Suprapubic skin (tissue), 4 donors: Measurements from ENCODE around the gene HOXC10. TPM values are rescaled to one million over a fixed set of nuclear protein-coding genes. Genes with fewer than 3 reads are reported as not detected.

Experiments used
- DNase-seq, 2 donors: peaks; one replicate each; pipeline ENCODE4 v3.0.0-alpha.2; 2019; ENCODE audit warnings: low spot score in 2 of 2
- H3K27ac ChIP-seq: fragments of 200-600 bp; sonication (generic); one replicate; pipeline ENCODE4 v1.5.1; 2019
- H3K27me3 ChIP-seq: fragments of 200-600 bp; sonication (generic); one replicate; pipeline ENCODE4 v1.5.1; 2019
- H3K36me3 ChIP-seq: fragments of 200-600 bp; sonication (generic); one replicate; pipeline ENCODE4 v1.5.1; 2019
- H3K4me1 ChIP-seq: fragments of 200-600 bp; sonication (generic); one replicate; pipeline ENCODE4 v1.5.1; 2019
- H3K4me3 ChIP-seq: fragments of 200-600 bp; sonication (generic); one replicate; pipeline ENCODE4 v1.5.1; 2019; ENCODE audit warnings: mild to moderate bottlenecking
- H3K9me3 ChIP-seq: fragments of 200-600 bp; sonication (generic); one replicate; pipeline ENCODE4 v1.5.1; 2019
- EP300 ChIP-seq: sonication (generic); formaldehyde crosslinking; IDR thresholded peaks from one replicate; pipeline ENCODE4 v1.6.1; 2017; ENCODE audit warnings: antibody characterized with exemption
- POLR2A ChIP-seq, 2 donors: fragments of 450-650 bp; IDR thresholded peaks; one replicate each; pipeline ENCODE4 v1.6.1; 2017; ENCODE audit warnings: antibody characterized with exemption in 2 of 2, mild to moderate bottlenecking in 2 of 2, moderate library complexity in 2 of 2
- POLR2AphosphoS5 ChIP-seq, 3 donors: sonication (generic); formaldehyde crosslinking; IDR thresholded peaks; one replicate each; pipeline ENCODE4 v1.6.1; 2017; ENCODE audit warnings: antibody characterized with exemption in 3 of 3
- WGBS: methylation state at CpG from one replicate; pipeline ENCODE4 v1.1.5; 2018; 5-methylcytosine and 5-hydroxymethylcytosine counted together
- total RNA-seq, 4 donors: library from RNA; depleted of rRNA; stranded (reverse); fragments of >200 nt; gene quantifications; one replicate each; pipeline ENCODE4 v1.1.0, GENCODE V29; 2016
- TF ChIP-seq, protein P1 (sequence below), 2 donors: fragments of 200-600 bp in 1 of 2; fragments of 450-650 bp in 1 of 2; sonication (generic) in 1 of 2; IDR thresholded peaks; one replicate each; pipeline ENCODE4 v1.5.1; 2016 to 2019; ENCODE audit warnings: antibody characterized with exemption in 2 of 2, mild to moderate bottlenecking in 1 of 2, moderate library complexity in 1 of 2

Gene HOXC10
- total RNA-seq, 4 donors from 2014 or later: 8.8 to 24.7 (median 13.3) TPM

DNA sequence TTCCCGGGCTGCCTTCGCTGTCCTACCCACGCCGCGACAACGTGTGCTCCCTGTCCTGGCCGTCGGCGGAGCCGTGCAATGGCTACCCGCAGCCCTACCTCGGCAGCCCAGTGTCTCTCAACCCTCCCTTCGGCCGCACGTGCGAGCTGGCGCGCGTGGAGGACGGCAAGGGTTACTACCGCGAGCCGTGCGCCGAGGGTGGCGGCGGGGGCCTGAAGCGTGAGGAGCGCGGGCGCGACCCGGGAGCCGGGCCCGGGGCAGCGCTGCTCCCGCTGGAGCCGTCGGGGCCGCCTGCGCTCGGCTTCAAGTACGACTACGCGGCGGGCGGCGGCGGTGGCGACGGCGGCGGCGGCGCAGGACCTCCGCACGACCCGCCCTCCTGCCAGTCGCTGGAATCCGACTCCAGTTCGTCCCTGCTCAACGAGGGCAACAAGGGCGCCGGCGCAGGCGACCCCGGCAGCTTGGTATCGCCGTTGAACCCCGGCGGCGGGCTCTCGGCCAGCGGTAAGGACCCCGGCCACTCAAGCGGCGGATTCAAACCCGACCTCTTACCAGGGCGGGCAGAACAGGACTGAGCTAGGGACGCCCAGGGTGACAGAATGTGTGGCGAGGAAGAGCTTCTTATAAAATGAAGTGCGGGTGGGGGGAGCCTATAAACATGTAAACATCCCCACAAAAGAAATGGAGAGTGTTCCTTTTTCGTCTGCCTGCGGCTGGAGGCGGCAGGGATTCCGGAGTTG lies 29.7 kb upstream of the HOXC10 start:
- H3K4me3 ChIP-seq: peak overlapping the region; percentile 48
- peaks cover 99% of the 10 kb centered on the region for H3K27me3 ChIP-seq
- WGBS: 3% methylated on average over 12 of the region's 86 CpGs

GRCh38 chr12:53955776-53956250 lies 29.1 kb upstream of the HOXC10 start:
- Histone ChIP-seq H3K27me3 (peaks cover 99% of the 10 kb centered on the region), H3K27ac (peak overlapping the region; percentile 35), H3K4me3 (peak overlapping the region; percentile 48), H3K4me1 (peaks cover 53% of the 10 kb centered on the region), H3K9me3 (no peaks in the 10 kb centered on the region), H3K36me3 (no peaks in the 10 kb centered on the region)
- DNase-seq: no peak
- TF ChIP-seq POLR2A (IDR thresholded peaks at IDR 0.05) (no peak), POLR2AphosphoS5 (IDR thresholded peaks at IDR 0.05) (no peak), EP300 (no peak)
- TF ChIP-seq, protein P1, sequence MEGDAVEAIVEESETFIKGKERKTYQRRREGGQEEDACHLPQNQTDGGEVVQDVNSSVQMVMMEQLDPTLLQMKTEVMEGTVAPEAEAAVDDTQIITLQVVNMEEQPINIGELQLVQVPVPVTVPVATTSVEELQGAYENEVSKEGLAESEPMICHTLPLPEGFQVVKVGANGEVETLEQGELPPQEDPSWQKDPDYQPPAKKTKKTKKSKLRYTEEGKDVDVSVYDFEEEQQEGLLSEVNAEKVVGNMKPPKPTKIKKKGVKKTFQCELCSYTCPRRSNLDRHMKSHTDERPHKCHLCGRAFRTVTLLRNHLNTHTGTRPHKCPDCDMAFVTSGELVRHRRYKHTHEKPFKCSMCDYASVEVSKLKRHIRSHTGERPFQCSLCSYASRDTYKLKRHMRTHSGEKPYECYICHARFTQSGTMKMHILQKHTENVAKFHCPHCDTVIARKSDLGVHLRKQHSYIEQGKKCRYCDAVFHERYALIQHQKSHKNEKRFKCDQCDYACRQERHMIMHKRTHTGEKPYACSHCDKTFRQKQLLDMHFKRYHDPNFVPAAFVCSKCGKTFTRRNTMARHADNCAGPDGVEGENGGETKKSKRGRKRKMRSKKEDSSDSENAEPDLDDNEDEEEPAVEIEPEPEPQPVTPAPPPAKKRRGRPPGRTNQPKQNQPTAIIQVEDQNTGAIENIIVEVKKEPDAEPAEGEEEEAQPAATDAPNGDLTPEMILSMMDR (IDR thresholded peaks at IDR 0.05): no peak
- WGBS: 12% methylated on average over 10 of the region's 10 CpGs

More for the DNA sequence above, 29.7 kb upstream of the HOXC10 start:
- H3K4me1 ChIP-seq: peaks cover 58% of the 10 kb centered on the region
- no peak for DNase-seq
- no peaks in the 10 kb centered on the region for H3K36me3 ChIP-seq
- H3K9me3 ChIP-seq: no peaks in the 10 kb centered on the region
- TF ChIP-seq, protein P1 (IDR thresholded peaks at IDR 0.05): no peak
- peak overlapping the region; percentile 66 for H3K27ac ChIP-seq

DNA sequence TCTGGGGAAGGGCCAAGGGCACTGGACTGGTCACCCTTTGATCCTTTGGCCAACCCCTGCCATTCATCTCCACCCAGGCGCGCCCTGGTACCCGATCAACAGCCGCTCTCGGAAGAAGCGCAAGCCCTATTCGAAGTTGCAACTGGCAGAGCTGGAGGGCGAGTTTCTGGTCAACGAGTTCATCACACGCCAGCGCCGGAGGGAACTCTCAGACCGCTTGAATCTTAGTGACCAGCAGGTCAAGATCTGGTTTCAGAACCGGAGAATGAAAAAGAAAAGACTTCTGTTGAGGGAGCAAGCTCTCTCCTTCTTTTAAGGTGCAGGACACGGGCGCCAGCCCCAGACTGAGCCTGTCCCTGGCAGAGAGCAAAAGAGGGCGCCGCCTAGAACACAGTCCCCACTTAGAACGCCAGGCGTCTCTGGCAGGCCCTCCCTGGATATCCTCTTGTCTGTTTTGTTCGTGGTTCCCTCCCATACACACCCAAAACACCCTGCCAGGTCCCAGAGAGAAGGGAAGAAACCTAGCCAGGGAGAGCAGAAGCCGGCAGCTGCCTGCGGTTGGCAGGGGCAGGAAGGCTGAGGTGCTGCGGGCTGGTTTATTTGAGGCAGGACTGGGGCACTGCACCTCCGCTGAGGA lies 28.6 kb upstream of the HOXC10 start:
- TF ChIP-seq EP300 (no peak), POLR2A (IDR thresholded peaks at IDR 0.05) (no peak), POLR2AphosphoS5 (IDR thresholded peaks at IDR 0.05) (no peak)
- TF ChIP-seq, protein P1 (IDR thresholded peaks at IDR 0.05): no peak
- Histone ChIP-seq H3K4me1 (peaks cover 50% of the 10 kb centered on the region), H3K4me3 (peak overlapping the region; percentile 48), H3K27me3 (peaks cover 99% of the 10 kb centered on the region), H3K27ac (peak overlapping the region; percentile 35), H3K9me3 (no peaks in the 10 kb centered on the region), H3K36me3 (no peaks in the 10 kb centered on the region)
- DNase-seq: no peak
- 16% methylated on average over 22 of the region's 25 CpGs for WGBS

- 58% methylated on average over 7 of the region's 11 CpGs for WGBS
- Histone ChIP-seq H3K4me1 (peaks cover 43% of the 10 kb centered on the region), H3K27me3 (peaks cover 99% of the 10 kb centered on the region), H3K36me3 (no peaks in the 10 kb centered on the region), H3K9me3 (no peaks in the 10 kb centered on the region), H3K4me3 (peak overlapping the region; percentile 48), H3K27ac (peak overlapping the region; percentile 28)
- TF ChIP-seq, protein P1 (IDR thresholded peaks at IDR 0.05): no peak
- TF ChIP-seq POLR2AphosphoS5 (IDR thresholded peaks at IDR 0.05) (no peak), POLR2A (IDR thresholded peaks at IDR 0.05) (no peak), EP300 (no peak)
- no peak for DNase-seq
Measured at GRCh38 chr12:53956914-53957536, 27.9 kb upstream of the HOXC10 start.

GRCh38 chr12:53958128-53958527 lies 26.8 kb upstream of the HOXC10 start:
- DNase-seq: no peak

More at GRCh38 chr12:53958128-53958527, 26.8 kb upstream of the HOXC10 start:
- TF ChIP-seq, protein P1 (IDR thresholded peaks at IDR 0.05): no peak
- TF ChIP-seq POLR2A (IDR thresholded peaks at IDR 0.05): no peak
- TF ChIP-seq EP300: no peak
- no peak for TF ChIP-seq POLR2AphosphoS5 (IDR thresholded peaks at IDR 0.05)
- H3K9me3 ChIP-seq: no peaks in the 10 kb centered on the region
- H3K36me3 ChIP-seq: no peaks in the 10 kb centered on the region
- H3K27ac ChIP-seq: no peak overlapping the region
- WGBS: 61% methylated on average over 3 of the region's 3 CpGs
- peaks cover 99% of the 10 kb centered on the region for H3K27me3 ChIP-seq
- no peak overlapping the region for H3K4me3 ChIP-seq
- H3K4me1 ChIP-seq: peaks cover 34% of the 10 kb centered on the region
